NCI-H524 (cell line): Measurements from ENCODE around the gene GMPR.
A peak's percentile ranks its signal among the peaks of the same experiment; 100 is the strongest.

ENCODE experiments used
- DNase-seq, 2 experiments: peaks; one replicate each; lab custom pipeline; 2025; lab: John Stamatoyannopoulos, UW

Gene GMPR

DNA sequence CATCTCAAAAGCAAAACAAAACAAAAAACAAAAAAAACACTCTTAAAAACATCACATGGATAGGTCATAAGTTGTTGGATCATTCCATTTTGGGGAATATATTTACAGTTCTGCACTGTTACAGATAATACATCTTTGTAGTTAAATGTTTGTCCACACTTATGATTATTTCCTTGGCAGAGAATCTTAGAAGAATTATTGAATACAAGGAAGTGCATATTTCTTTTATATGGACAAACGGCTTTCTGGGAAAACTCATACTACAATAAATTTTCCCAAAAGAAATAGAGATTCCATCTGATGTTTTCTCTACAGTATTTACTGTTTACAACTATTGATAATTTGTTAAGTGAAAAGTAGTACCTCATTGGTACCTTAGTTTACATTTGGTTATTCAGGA is 33.8 kb downstream of the GMPR start:
- DNase-seq = no peak

DNA sequence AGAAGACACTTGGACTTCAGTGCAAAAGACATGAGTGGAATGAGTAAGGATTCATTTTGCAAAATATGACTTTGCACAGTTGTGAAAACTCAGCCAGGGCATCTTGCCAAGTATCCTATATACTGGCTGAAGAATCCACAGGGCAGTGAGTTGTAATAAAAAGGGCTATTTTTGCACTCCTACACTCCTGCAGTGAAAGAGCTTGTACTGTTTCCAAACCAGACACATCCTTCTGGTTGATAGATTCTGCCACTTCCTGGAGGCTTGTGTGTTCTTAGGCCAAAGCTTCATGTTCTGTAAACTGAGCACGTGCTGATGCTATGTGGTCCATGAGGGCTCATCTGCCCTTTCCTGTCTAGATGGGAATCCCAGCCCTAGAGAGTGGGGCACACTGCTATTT is 34.9 kb downstream of the GMPR start:
- DNase-seq = peak in 1 of 2 experiments; percentile 35

DNA sequence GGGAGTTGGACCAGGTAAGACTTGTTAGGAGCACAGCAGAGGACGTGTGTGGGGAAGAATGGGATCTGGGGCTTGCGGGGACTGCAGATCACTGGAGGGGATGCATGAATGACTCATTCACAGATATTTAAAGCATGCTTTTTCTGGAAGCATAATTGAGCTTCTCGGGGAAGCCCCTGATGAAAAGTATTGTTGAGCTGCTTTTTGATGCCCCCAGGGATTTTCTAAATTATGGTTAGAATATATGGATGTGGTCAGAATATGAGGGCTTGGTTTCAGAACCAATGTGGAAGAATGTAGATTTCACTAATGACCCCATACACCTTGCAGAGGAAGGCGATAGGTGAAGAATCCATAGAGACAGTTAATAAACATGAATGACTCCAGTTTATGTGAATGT is 36.1 kb downstream of the GMPR start:
- no peak for DNase-seq

DNA sequence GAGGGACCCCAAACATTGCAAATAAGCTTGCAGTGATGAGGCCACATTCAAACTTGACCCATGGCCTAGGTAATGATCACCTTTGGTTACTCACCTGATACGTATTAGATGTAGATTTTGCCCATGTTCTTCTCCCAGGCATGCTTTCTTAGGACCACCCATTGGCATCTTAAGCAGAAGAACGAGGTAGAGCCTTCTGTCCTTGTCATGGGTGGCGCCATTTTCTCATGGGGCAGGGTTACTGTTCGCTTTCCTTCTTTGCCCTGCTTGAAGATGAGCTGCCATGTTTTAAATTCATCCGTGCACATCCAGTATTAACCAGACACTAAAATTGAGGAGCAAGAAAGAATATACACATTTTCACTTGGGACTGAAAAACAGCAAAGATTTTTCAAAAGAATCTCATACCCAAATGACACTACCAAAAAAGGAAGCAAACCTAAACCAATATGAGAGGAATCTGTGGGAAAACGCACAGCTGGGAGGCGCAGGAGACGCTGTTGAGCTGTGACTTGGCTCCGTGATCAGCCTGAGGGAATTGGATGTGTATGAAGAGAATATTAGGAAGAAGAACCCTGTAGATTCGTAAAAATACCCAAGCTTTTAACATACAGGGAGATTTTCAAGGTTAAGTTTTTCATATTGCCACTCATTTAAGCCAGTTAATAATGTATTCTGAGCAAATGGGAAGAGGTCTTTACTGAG is 36.6 kb downstream of the GMPR start:
- DNase-seq = no peak

DNA sequence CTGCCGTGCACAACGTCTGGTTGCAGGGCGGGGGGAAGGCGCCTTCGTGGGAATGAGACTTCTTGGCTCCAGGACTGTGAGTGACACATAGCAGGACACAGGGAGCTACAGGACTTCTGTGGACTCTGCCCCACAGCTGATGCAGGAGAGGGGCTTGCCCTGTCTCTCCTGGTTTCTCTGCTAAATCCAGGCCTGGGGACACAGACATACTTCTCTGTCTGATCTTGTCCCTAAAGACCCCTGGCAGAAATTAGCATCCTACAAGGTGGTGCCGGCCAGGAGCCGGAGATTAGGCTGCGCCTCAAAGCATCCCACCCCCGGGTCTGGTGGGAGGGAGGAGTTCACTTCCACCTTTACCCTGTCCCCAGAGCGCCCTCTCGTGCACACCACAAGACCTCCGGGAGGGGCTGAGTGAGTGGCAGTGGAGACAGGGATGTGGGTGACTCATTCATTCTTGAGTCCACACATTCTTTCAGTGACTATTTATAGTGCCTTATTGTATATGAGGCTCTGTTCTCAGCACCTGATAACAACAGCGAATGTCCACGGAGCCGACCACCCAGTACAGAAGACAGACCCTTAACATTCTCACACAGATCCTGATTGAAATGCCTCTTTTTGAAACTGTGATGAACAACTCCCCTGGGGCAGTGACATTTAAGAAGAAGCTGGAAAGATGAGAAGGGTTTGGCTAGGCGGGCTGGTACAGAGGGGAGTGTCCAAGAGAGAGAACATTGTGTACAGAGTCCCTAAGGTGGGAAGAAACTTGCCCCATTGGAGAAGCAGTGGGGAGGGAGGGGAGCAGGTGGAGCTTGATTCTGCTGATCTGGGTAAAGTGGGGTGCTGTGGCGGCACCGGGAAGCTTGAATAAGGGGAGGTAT is 39.0 kb downstream of the GMPR start:
- peak; percentile 4 to 74 for DNase-seq

DNA sequence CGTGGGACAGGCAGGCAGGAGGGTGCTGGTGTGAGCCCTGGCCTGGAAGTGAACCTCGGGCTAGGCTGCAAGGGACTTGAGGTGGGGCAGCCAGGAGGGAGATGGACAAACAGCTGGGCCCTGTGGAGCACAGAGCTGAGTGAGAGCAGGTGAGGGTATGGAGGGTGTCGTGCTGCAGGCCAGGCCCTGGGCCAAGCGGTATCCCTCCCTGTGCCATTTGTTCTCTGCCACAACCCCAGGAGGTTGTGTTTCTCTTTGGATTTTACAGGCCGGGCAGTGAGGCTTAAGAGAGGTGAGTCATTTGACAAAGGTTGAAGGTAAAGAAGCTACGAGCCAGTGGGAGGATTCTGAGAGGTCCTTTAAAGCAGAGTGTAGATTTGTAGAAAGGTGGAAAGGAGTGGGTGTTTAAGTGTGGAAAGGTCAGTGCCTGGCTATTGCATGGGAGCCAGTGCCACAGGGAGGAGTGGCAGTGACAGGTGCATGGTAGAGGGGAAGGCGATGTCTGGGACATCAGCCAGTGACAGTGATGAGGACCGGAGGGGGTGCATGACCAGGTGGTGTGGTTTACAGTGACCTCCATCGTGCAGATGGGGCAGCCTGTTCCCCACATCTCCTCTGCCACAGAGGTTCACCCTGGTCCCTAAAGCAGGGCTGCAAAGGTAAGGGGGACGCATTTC is 39.8 kb downstream of the GMPR start:
- DNase-seq = peak in 1 of 2 experiments; percentile 35

DNA sequence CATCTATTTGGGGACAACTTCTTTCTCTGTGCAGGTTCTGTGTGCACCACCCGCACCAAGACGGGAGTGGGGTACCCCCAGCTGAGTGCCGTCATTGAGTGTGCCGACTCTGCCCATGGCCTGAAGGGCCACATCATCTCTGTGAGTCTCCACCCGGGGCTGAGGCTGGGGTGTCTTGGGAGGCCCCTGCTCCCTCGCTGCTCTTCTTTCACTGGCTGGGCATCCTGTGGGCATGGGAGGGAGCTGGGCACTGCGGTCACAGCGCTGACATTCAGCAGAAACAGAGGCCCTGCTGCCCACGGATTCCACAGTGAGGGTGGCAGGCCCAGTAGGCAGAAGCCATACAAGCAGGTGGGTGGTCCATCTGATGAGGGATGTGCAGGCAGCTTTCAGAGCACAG is 40.4 kb downstream of the GMPR start:
- DNase-seq = no peak

DNA sequence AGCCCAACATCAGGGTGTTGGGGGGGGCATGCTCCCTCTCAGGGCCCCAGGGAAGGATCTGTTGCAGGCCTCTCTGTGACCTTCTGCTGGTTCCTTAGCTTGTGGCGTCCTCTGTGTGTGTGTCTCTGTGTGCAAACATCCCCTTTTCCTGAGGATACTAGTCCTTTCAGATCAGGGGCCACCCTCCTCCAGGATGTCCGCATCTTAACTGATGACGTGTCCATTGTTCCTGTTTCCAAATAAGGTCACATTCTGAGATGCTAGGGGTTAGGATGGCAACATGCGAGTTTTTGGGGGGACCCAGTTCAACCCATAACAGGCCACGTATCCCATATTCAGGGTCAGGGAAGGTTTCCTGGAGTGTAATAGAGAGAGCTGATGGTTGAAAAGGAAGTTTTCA is 40.9 kb downstream of the GMPR start:
- no peak for DNase-seq

DNA sequence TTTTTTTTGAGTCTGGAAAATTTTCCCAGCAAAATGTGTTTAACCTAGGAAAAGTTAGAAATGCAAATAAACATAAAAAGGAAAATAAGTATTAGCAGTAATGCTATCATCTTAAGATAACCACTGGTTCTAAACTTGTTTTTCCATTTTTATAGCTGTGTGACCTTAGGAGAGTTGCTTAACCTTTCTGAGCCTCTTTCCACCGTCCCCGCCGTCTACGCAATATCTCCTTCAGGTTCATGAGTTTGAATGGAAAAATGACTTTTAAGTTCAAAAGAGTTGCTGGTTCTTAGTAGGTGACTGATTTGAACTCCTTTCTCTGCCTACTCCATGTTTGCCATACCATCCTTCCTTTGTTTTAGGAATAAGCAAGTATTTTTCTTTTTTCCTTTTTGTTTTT is 44.0 kb downstream of the GMPR start:
- no peak for DNase-seq

DNA sequence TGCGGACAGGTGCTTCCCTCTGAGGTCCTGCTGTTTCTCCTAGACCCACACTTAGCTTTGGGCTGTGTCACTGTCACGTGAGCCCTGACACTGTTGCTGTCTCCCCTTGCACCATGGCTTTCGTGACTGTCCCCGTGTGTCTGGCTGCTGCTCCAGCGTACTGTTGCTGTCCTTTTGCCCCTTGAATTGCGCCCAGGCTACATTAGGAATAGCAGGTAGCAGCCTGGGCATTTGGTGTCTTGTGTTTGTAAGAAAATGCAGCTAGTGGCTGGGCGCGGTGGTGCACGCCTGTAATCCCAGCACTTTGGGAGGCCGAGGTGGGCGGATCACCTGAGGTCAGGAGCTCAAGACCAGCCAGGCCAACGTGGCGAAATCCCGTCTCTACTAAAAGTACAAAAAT is 46.1 kb downstream of the GMPR start:
- no peak for DNase-seq

DNA sequence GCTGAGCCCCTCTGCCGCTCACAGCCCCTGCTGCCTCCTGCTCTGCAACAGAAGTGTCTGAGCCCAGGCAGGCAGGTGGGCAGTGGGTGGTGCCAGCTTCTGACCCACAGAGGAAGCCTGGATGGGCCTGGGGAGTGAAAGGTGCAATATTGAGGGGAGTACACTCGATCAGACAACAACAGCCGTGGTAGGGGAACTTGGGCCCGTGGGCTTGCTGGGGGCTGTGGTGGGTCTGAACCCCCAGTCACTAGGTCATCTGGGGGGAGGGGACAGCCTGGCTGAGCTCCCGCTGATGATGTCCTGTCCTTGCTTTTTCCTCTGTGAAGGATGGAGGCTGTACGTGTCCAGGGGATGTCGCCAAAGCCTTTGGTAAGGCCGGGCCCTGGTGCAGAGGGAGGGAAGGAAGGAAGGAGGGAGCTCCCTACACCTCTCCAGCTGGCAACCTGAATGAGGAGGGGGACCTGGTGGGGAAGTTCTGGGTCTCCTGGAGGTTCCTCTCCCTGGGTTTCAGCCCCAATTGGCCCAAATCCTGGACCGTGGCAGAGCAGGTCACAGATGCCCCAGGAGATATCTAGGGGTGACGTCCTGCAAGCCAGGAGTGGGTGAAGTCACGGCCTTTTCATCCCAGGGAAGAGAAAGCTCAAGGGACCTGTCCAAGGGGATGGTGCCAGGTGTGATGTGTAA is 47.2 kb downstream of the GMPR start:
- peak in 1 of 2 experiments; percentile 28 for DNase-seq

DNA sequence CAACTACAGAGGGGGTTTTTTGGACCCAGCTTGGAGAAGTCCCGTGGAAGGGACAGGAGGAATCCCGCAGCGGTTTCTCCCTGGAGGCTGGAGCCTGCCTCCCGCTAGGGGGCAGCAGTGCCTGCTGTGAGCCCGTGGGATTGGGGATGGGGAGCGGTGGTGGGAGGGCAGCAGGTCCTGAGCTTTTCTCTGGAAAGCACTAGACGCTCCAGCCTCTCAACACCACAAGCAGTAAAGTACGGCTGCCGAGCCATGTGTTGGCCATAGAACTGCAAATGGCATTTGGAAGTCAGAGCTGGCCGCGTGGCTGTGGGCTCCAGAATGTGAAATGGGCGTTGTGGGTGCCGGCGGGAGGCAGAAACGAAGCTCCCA is 47.8 kb downstream of the GMPR start:
- peak; percentile 65 to 67 for DNase-seq

DNA sequence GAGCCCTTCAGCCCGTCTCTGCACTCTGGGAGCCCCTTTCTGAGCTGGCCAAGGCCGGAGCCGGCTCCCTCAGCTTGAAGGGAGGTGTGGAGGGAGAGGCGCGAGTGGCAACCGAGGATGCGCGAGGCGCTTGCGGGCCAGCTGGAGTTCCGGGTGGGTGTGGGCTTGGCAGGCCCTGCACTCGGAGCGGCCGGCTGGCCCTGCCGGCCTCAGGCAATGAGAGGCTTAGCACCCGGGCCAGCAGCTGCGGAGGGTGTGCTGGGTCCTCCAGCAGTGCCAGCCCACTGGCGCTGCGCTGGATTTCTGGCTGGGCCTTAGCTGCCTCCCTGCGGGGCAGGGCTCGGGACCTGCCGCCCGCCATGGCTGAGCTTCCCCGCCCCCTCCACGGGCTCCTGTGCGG is 49.8 kb downstream of the GMPR start:
- DNase-seq = no peak

DNA sequence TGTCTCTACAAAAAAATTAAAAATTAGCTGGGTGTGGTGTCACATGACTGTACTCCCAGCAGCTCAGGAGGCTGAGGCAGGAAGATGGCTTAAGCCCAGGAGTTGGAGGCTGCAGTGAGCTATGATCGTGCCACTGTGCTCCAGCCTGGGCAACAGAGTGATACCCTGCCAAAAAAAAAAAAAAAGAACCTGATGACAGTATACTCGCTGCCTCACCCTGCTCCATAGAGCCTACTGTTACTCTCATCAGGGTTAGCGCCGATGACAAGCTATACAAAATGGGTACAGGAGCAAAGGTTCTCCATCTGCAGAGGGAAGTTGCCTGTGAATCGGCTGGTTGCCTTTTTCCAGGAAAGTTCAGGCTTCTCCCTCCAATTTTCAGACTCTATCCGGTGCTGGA is 53.4 kb downstream of the GMPR start:
- no peak for DNase-seq

DNA sequence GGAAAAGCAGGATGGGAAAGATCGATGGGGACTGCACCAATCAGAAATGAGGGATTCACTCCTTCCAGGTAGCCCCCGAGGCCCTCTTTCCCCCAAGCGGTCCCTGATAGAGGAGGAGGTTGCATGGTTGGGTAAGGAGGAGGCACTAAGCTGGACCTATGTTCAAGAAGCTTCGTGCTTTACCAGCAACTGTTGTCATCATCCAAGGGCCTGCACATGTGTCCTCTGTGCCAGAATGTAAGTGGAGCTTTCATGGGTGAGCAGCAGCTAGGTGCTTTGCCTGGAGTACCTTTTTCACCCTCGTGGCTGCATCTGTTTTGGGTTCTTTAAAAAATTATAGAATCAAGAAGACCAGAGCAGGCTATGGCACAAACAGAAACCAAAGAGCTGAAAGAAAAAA is 54.0 kb downstream of the GMPR start:
- no peak for DNase-seq

DNA sequence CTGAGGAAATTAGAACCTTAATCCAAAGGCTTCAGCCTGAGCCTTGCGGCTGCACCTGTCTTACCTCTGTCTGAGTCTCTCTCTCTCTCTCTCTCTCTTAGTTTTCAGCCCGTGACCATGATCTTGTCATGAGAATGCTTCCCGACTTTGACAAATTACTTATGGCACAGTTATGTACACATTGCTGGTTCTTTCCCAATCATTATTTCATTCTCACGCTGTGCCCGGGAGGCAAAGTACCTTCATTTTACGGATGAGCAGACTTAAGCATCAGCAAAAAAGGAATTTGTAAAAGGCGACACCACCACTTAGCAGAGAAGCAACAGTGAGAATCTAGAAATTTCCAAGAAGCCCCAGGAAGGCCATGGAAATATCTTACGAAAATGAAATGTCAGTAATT is 54.6 kb downstream of the GMPR start:
- no peak for DNase-seq

DNA sequence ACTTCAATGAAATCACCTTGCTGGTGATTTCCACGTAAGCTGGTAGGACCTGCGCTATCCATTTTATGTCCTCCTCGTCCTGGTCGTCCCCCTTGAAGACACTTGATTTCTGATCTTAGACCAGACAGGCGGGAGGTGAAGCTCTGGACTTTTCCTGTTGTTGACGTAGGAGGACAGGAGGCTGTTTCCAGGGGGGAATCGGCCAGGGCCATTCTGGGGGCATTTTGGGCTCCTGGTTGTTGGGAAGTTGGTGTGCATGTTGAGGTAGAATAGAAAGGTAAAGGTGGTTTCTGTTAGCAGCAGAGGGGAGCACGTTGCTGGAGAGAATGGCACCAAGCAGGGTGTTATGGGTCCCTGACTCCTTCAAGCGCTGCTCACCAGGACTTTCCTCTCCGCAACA is 56.0 kb downstream of the GMPR start:
- no peak for DNase-seq

DNA sequence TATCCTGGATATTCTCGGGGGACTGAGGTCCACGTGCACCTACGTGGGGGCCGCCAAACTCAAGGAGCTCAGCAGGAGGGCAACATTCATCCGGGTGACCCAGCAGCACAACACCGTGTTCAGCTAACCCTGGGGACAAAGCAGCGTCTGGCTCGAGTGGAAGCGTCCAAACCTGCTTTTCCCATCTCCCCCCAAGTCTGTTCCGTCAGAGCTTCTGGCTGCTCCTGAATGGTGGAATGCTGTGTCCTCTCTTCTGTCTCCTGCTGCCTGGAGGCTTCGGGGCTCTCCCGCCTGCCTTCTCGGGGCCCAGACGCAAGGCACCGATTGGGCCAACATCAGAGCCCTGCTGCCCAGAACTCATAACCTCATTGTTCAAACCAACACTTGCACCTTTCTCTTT is 56.7 kb downstream of the GMPR start:
- DNase-seq = no peak

DNA sequence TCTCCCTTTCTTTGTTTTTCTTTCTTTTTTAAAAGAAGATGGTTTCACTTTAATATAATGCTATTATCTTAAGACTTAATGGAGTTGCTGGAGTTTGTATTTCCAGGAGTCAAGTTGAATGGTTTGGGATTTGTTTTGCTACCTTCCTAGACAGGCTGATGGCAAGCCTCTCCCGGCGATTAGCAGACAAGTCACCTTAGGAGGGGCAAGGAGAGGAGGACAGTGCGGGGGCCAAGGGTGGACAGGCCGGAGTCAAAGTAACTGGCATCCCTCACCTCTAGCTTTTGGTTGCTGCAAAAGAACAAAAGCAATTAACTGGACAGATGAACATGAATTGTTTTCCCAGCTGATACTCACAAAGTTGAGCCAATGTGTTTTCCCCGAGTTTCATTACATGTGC is 57.1 kb downstream of the GMPR start:
- DNase-seq = no peak

DNA sequence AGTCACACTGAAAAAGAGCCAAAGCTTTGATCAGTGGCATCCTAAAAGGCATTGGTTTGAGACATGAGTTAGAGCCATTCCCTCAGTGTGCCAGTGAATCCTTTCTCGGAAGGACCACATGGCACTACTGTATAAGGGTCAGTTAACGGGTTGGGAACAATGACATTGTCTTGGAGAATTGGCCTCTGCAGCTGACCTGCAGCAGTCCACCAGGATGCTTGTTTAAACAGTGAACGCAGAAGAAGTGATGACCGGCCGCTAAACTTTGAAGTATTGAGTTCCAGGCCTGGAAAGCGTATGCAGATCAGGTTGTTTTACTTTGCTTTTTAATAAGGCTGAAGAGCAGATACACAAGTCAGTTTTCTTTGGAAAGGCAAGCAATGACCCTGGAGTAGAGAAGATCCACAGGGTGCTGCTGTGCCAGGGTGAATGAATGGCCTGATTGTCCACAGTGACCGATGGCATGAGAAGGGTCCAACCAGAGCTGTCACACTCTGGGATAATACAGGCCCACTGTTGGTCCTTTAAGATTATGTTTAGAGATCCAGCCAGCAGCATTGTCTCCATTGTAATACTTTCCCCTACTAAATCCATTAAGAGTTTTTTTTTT is 57.8 kb downstream of the GMPR start:
- DNase-seq = no peak

DNA sequence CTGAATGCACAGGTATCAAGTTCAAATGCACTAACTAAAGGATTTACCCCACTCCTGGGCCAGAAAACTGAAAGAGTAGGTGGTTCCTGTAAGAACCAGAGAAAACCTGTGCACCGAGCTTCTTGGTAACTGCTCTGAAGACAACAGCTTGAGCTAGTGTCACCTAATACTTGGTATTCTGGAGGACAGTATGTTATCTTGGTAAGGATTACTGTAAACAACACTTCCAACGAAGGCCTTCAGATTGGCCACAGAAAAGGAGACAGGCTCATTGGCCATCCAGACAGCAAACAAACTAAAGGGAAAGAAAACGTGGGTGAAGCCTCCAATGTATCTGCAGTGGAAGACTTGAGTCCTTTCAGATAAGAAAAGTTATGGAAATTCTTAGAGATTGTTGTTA is 61.5 kb downstream of the GMPR start:
- DNase-seq = peak in 1 of 2 experiments; percentile 30

DNA sequence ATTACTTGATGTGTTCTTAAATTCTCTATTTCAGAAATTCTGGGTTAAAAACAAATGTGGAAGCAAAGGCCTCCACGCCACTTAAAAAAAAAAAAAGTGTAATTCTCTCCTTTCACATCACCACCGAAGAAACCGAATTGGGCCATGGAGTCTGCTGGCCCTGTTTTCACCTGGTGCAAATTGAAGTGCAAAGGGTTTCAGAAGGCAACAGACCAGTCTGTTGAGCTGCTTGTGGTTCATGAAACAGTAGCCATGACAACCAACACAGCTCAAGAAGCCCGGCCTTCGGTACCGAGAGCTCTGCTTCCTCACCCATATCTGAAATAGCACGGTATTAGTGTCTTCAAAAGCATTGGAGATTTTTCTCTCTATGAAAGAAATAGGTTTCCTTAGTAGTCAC is 63.1 kb downstream of the GMPR start:
- no peak for DNase-seq
